ENCODE data around the gene TTC7B. TPM values are rescaled to one million over a fixed set of nuclear protein-coding genes. Genes with fewer than 3 reads are reported as not detected.

Gene TTC7B
- total and polyA plus RNA-seq, 2 experiments from 2014 or later: 7.9 to 28.6 TPM

- Histone ChIP-seq H3K27me3 (ENCODE audit: insufficient read depth) (no peaks in the 10 kb centered on the region), H3K27ac (ENCODE audit: low read depth) (no peak overlapping the region), H3K9me2 (ENCODE audit: insufficient read depth) (peaks cover 7% of the 10 kb centered on the region; the same call in 1 of the 2 replicates), H3K4me2 (no peak overlapping the region), H3K36me3 (ENCODE audit: insufficient read depth) (no peaks in the 10 kb centered on the region), H3K4me1 (ENCODE audit: insufficient read depth) (peaks cover 24% of the 10 kb centered on the region), H4K20me1 (replicated peaks; ENCODE audit: insufficient read depth) (no peaks in the 10 kb centered on the region), H2AFZ (no peak overlapping the region), H3K79me2 (replicated peaks; ENCODE audit: insufficient read depth) (no peaks in the 10 kb centered on the region), H3K4me3 (no peak overlapping the region), H3F3A (replicated peaks; ENCODE audit: low read depth) (no peaks in the 10 kb centered on the region)
- DNase-seq (ENCODE audit: low spot score): no peak
- Mint-ChIP-seq H3K4me1 (peaks cover 19% of the 10 kb centered on the region), H3K27me3 (ENCODE audit: insufficient read depth, low read depth, poor library complexity) (peaks cover 5% of the 10 kb centered on the region), H3K4me3 (no peak overlapping the region), H3K27ac (no peak overlapping the region), H3K36me3 (ENCODE audit: low read depth) (peaks cover 11% of the 10 kb centered on the region; the same call in 2 of the 3 replicates), H3K9me3 (no peaks in the 10 kb centered on the region; the same call in 2 of the 3 replicates)
- TF ChIP-seq NANOG (IDR thresholded peaks at IDR 0.05; ENCODE audit: borderline replicate concordance) (no peak), ZNF462 (CRISPR knock-in tag; IDR thresholded peaks at IDR 0.05) (no peak), REST (IDR thresholded peaks at IDR 0.05; ENCODE audit: unreplicated experiment) (no peak), ZNF331 (CRISPR knock-in tag; IDR thresholded peaks at IDR 0.05; ENCODE audit: low read depth) (no peak), POLR2AphosphoS5 (IDR thresholded peaks at IDR 0.05; ENCODE audit: low read depth) (no peak), EZH2phosphoT487 (IDR thresholded peaks at IDR 0.05; ENCODE audit: unreplicated experiment) (no peak), EZH2 (IDR thresholded peaks at IDR 0.05; ENCODE audit: low read depth, unreplicated experiment) (no peak), ZNF114 (CRISPR knock-in tag; IDR thresholded peaks at IDR 0.05) (no peak), STAT1 (IDR thresholded peaks at IDR 0.05; ENCODE audit: unreplicated experiment) (no peak), CREB1 (CRISPR knock-in tag; IDR thresholded peaks at IDR 0.05; ENCODE audit: low read depth) (no peak), JUNB (IDR thresholded peaks at IDR 0.05; ENCODE audit: unreplicated experiment) (no peak)
- TF ChIP-seq, protein P1, sequence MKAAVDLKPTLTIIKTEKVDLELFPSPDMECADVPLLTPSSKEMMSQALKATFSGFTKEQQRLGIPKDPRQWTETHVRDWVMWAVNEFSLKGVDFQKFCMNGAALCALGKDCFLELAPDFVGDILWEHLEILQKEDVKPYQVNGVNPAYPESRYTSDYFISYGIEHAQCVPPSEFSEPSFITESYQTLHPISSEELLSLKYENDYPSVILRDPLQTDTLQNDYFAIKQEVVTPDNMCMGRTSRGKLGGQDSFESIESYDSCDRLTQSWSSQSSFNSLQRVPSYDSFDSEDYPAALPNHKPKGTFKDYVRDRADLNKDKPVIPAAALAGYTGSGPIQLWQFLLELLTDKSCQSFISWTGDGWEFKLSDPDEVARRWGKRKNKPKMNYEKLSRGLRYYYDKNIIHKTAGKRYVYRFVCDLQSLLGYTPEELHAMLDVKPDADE (IDR thresholded peaks at IDR 0.05): no peak
- TF ChIP-seq, protein P2, sequence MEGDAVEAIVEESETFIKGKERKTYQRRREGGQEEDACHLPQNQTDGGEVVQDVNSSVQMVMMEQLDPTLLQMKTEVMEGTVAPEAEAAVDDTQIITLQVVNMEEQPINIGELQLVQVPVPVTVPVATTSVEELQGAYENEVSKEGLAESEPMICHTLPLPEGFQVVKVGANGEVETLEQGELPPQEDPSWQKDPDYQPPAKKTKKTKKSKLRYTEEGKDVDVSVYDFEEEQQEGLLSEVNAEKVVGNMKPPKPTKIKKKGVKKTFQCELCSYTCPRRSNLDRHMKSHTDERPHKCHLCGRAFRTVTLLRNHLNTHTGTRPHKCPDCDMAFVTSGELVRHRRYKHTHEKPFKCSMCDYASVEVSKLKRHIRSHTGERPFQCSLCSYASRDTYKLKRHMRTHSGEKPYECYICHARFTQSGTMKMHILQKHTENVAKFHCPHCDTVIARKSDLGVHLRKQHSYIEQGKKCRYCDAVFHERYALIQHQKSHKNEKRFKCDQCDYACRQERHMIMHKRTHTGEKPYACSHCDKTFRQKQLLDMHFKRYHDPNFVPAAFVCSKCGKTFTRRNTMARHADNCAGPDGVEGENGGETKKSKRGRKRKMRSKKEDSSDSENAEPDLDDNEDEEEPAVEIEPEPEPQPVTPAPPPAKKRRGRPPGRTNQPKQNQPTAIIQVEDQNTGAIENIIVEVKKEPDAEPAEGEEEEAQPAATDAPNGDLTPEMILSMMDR (conservative IDR thresholded peaks at IDR 0.05; ENCODE audit: low read depth in 2 of 2): no peak
- ATAC-seq: no peak
Measured at GRCh38 chr14:90665321-90666000, 150.8 kb downstream of the TTC7B start.

Measured in GM23338 (cell line).